Heart left ventricle (tissue), 16 donors: ENCODE results near the gene ZFYVE27. TPM values are rescaled to one million over a fixed set of nuclear protein-coding genes. Genes with fewer than 3 reads are reported as not detected.

Experiments
- ATAC-seq, 4 donors: fragments of 200-7000 bp; cut with Tn5 transposase; one replicate each; pipeline ENCODE4 v1.9.1; 2020 to 2022; ENCODE audit warnings: moderate library complexity in 4 of 4, mild to moderate bottlenecking in 3 of 4, moderate number of reproducible peaks in 1 of 4
- DNase-seq, 5 donors: peaks; one replicate each; pipeline ENCODE4 v3.0.0-alpha.2; 2020
- H3K27ac ChIP-seq, 12 donors: fragments of 200-600 bp; sonication (generic) in 4 of 12; one replicate each; pipeline versions ENCODE4 v1.5.0 to v1.8.0; 2016 to 2022; ENCODE audit warnings: mild to moderate bottlenecking in 2 of 12
- H3K27me3 ChIP-seq, 9 donors: fragments of 200-600 bp; sonication (generic) in 2 of 9; one replicate each; pipeline versions ENCODE4 v1.5.1 to v1.8.0; 2016 to 2022; ENCODE audit warnings: mild to moderate bottlenecking in 3 of 9
- H3K36me3 ChIP-seq, 9 donors: fragments of 200-600 bp; sonication (generic) in 2 of 9; one replicate each; pipeline versions ENCODE4 v1.5.0 to v1.8.0; 2018 to 2022; ENCODE audit warnings: mild to moderate bottlenecking in 2 of 9
- H3K4me1 ChIP-seq, 12 donors: fragments of 200-600 bp; sonication (generic) in 4 of 12; one replicate each; pipeline versions ENCODE4 v1.5.0 to v1.8.0; 2016 to 2022; ENCODE audit warnings: mild to moderate bottlenecking in 3 of 12
- H3K4me3 ChIP-seq, 12 donors: fragments of 200-600 bp; sonication (generic) in 4 of 12; one replicate each; pipeline versions ENCODE4 v1.5.0 to v1.8.0; 2017 to 2022; ENCODE audit warnings: mild to moderate bottlenecking in 9 of 12, moderate library complexity in 4 of 12
- H3K9me3 ChIP-seq, 12 donors: fragments of 200-600 bp; sonication (generic) in 4 of 12; one replicate each; pipeline versions ENCODE4 v1.5.0 to v1.8.0; 2016 to 2022; ENCODE audit warnings: mild to moderate bottlenecking in 1 of 12
- CTCF ChIP-seq, 12 donors: fragments of 200-600 bp; sonication (generic) in 4 of 12; IDR thresholded peaks; one replicate each; pipeline versions ENCODE4 v1.5.0 to v1.8.0; 2018 to 2022; ENCODE audit warnings: antibody characterized with exemption in 12 of 12, mild to moderate bottlenecking in 5 of 12
- POLR2A ChIP-seq, 2 donors: fragments of 450-650 bp; IDR thresholded peaks; one replicate each; pipeline ENCODE4 v1.6.1; 2017; ENCODE audit warnings: antibody characterized with exemption in 2 of 2, mild to moderate bottlenecking in 2 of 2, moderate library complexity in 2 of 2
- WGBS, 4 donors: extraction: QIAGEN DNeasy Blood & Tissue Kit in 2 of 4; methylation state at CpG; one replicate each; pipeline versions ENCODE4 v1.1.5 to v1.1.7; 2013 to 2018; 5-methylcytosine and 5-hydroxymethylcytosine counted together
- intact Hi-C, 10 donors: fragments of 100-400 bp; cut with DNase I; formaldehyde crosslinking; loops; one replicate each; pipeline versions ENCODE4 v1.11.1 to v1.14.2; 2022
- polyA plus RNA-seq, 2 donors: library from polyadenylated mRNA; stranded (reverse); fragments of 200-250 nt; gene quantifications; one replicate each; pipeline ENCODE4 v1.2.3, GENCODE V29; 2013
- total RNA-seq, 9 donors: library from RNA; depleted of rRNA in 2 of 9; stranded (reverse); fragments of >200 nt in 2 of 9; fragmentation: NEBNext Ultra II Directional in 3 of 9; extraction: Animal tissue kit (Norgen Biotek cat#: 25700) in 3 of 9; gene quantifications; one replicate each; pipeline versions ENCODE4 v1.1.0 to v1.2.4, GENCODE V29; 2016 to 2023
- donor health status: ischemic (EF 13 %, LVEDD 7.1; RV severe dilation, severe dysfunction).
- donor health status: healthy with polysubstance abuse.
- donor health status: DM: no; HTN: yes; CAD: no.
- donor health status: DM: no; HTN: no; CAD: no.
- donor health status: ischemic (EF 25% LVEDD 6.9; RV normal size, moderate dysfunction).
- donor health status: ischemic (EF 25% LVEDD 5.7; RV mildly dilated, moderate dysfunction).
- donor health status: healthy.
- donor health status: DM: yes; HTN: yes; CAD: no.
- donor health status: ischemic (EF 35%, LVEDD 5.7; RV mildly dilated, moderate dysfunction).
- donor health status: nonischemic (EF 11% LVEDD 7.7; RV severe dilation, severe dysfunction).
- donor health status: DM: yes; HTN: yes; CAD: no.
- donor health status: PGD.
- donor health status: ischemic (EF 29% LVEDD 5.4; RV normal size, mild dysfunction).
- donor health status: nonischemic (EF 23%, LVEDD 6.1; RV moderate dilation, normal function).

ZFYVE27 gene
- total and polyA plus RNA-seq, 11 donors = 7.3 to 28.5 (median 13.1) TPM

GRCh38 chr10:97721871-97722780, 14.8 kb upstream of the ZFYVE27 start:
- no peaks in the 10 kb centered on the region for H3K9me3 ChIP-seq
- no peaks in the 10 kb centered on the region for H3K27me3 ChIP-seq
- intact Hi-C loops = no loop called here
- no peak overlapping the region for H3K4me3 ChIP-seq
- peaks cover 0 to 26% (median 15%) of the 10 kb centered on the region in 12 donors for H3K4me1 ChIP-seq
- peaks cover 0 to 9% (median 0%) of the 10 kb centered on the region in 9 donors for H3K36me3 ChIP-seq
- ATAC-seq (no peak), DNase-seq (no peak)
- H3K27ac ChIP-seq = peak overlapping the region in 1 of 12 donors; percentile 12
- no peak for TF ChIP-seq CTCF (IDR thresholded peaks at IDR 0.05)
- no peak for TF ChIP-seq POLR2A (IDR thresholded peaks at IDR 0.05)
- WGBS, 4 donors = 76 to 92% (median 87%) methylated on average over 12 of the region's 12 CpGs

- WGBS, 4 donors = 67 to 90% (median 87%) methylated on average over 2 to 3 of the region's 3 CpGs
- ATAC-seq (no peak), DNase-seq (no peak)
- H3K27me3 ChIP-seq = no peaks in the 10 kb centered on the region
- peaks cover 0 to 19% (median 14%) of the 10 kb centered on the region in 12 donors for H3K4me1 ChIP-seq
- H3K36me3 ChIP-seq = peaks cover 0 to under 1% (median 0%) of the 10 kb centered on the region in 9 donors
- TF ChIP-seq CTCF (IDR thresholded peaks at IDR 0.05) (no peak), POLR2A (IDR thresholded peaks at IDR 0.05) (no peak)
- H3K4me3 ChIP-seq = no peak overlapping the region
- H3K27ac ChIP-seq = no peak overlapping the region
- intact Hi-C loops = no loop called here
- no peaks in the 10 kb centered on the region for H3K9me3 ChIP-seq
Observed at GRCh38 chr10:97723001-97723400, 13.9 kb upstream of the ZFYVE27 start.

DNA sequence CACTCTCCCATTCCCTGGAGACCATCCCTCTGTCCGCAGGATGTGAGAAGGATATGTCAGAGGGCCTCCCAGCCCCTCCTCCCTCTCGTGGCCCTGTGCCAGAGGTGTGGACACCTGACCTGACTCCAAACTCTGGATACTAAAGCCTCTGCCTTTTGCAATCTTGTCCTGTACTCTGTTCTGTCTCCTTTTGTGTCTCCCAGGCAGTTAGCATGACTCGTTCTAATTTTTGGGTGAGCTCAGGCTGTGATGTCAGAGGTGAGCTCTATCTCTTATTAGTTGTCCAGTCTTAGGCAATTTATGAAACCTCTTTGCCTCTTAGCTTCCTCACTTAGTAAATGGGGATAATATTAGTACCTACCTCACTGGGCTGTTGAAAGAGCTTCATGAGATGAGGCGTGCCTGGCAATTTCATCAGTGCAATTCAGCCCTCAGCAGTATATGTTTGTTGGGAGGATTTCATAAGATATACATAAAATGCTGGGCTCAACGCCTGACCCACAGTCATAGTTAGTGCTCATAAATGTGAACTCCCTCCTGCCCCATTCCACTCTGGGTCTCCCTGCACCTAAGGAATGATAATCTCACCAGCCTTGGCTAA, 12.5 kb upstream of the ZFYVE27 start:
- DNase-seq = no peak
- WGBS, 4 donors = 66 to 71% (median 69%) methylated on average over 5 of the region's 5 CpGs
- TF ChIP-seq CTCF (IDR thresholded peaks at IDR 0.05) (no peak), POLR2A (IDR thresholded peaks at IDR 0.05) (no peak)

DNA sequence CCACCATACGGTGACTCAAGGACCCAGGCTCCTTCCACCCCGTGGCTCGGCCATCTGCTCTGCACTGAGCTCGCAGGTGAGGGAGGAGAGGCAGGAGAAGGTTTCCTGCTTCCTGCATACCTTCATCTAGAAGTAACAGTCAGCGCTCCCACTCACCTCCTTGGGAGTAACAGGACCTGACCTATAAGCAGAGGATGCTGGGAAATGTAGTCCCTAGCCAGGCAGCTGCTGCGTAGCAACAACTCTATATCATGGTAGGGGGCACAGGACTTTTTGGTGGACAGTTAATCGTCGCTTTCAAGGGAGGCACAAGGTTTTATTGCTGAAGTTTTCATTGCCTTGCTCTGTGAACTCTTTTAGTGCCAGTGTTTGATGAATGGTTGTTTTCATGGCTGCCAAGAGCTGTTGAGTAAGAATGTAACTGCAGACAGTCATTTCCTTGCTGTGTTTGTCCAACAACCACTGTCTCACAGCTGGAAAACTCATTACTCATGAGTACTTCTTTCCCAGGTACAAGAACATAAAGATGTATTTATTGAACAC, 10.2 kb upstream of the ZFYVE27 start:
- no peak for TF ChIP-seq CTCF (IDR thresholded peaks at IDR 0.05)
- no peak for TF ChIP-seq POLR2A (IDR thresholded peaks at IDR 0.05)
- H3K4me1 ChIP-seq = peaks cover 0 to 8% (median 0%) of the 10 kb centered on the region in 12 donors
- DNase-seq (no peak), ATAC-seq (peak in 3 of 4 donors; percentile 54 to 67 (median 54))
- intact Hi-C loops = no loop called here
- WGBS, 4 donors = 35 to 51% (median 36%) methylated on average over 8 of the region's 8 CpGs
- H3K27ac ChIP-seq = peak overlapping the region in 6 of 12 donors; percentile 5 to 67 (median 50)
- H3K36me3 ChIP-seq = no peaks in the 10 kb centered on the region
- peak overlapping the region in 5 of 12 donors; percentile 1 to 35 (median 12) for H3K4me3 ChIP-seq
- no peaks in the 10 kb centered on the region for H3K9me3 ChIP-seq
- no peaks in the 10 kb centered on the region for H3K27me3 ChIP-seq

More for the DNA sequence above, 12.5 kb upstream of the ZFYVE27 start:
- Histone ChIP-seq H3K27ac (no peak overlapping the region), H3K4me1 (peaks cover 0 to 8% (median under 1%) of the 10 kb centered on the region in 12 donors), H3K27me3 (no peaks in the 10 kb centered on the region), H3K4me3 (no peak overlapping the region), H3K36me3 (no peaks in the 10 kb centered on the region), H3K9me3 (no peaks in the 10 kb centered on the region)
- ATAC-seq = peak in 2 of 4 donors; percentile 20 to 36
- intact Hi-C loops = no loop called here
